HepG2 (cell line): ENCODE measurements around the gene DDN. TPM values are rescaled to one million over a fixed set of nuclear protein-coding genes. Genes with fewer than 3 reads are reported as not detected.

Experiments
- ATF7-NPFF ChIP-seq: sonication (generic); formaldehyde crosslinking; IDR thresholded peaks from 2 replicates; pipeline ENCODE4 v1.8.1; 2023; ENCODE audit warnings: mild to moderate bottlenecking, low read depth, missing genetic modification reagents, moderate library complexity
- IRX3 ChIP-seq: sonication (generic); formaldehyde crosslinking; IDR thresholded peaks from 2 replicates; pipeline ENCODE4 v1.8.1; 2023; ENCODE audit warnings: mild to moderate bottlenecking, low read depth, missing genetic modification reagents, borderline replicate concordance
- JUN ChIP-seq: sonication (generic); formaldehyde crosslinking; IDR thresholded peaks from 2 replicates; pipeline ENCODE4 v1.4.0; 2020; ENCODE audit warnings: mild to moderate bottlenecking, missing genetic modification reagents
- MATR3 ChIP-seq: sonication (generic); formaldehyde crosslinking; IDR thresholded peaks from 2 replicates; pipeline ENCODE4 v1.4.0; 2020; ENCODE audit warnings: missing genetic modification reagents
- MIER3 ChIP-seq: IDR thresholded peaks from 2 replicates; pipeline ENCODE4 v1.6.1; 2016; ENCODE audit warnings: missing compliant biosample characterization, borderline replicate concordance
- MTF2 ChIP-seq: sonication (generic); formaldehyde crosslinking; IDR thresholded peaks from 2 replicates; pipeline ENCODE4 v1.5.0; 2020; ENCODE audit warnings: missing genetic modification reagents, borderline replicate concordance
- MYPOP ChIP-seq: sonication (generic); formaldehyde crosslinking; IDR thresholded peaks from 2 replicates; pipeline ENCODE4 v1.8.1; 2023; ENCODE audit warnings: mild to moderate bottlenecking, moderate library complexity, missing genetic modification reagents
- NONO ChIP-seq, 2 experiments: fragments of 450-650 bp in 1 of 2; sonication (generic) in 1 of 2; formaldehyde crosslinking in 1 of 2; IDR thresholded peaks in 1 of 2; conservative IDR thresholded peaks in 1 of 2; 2 replicates each; pipeline versions ENCODE4 v1.6.1 to v1.8.0; 2017 to 2022; ENCODE audit warnings: mild to moderate bottlenecking in 1 of 2, missing genetic modification reagents in 1 of 2, moderate library complexity in 1 of 2
- PTBP1 ChIP-seq: fragments of 200-400 bp; formaldehyde crosslinking; IDR thresholded peaks from 2 replicates; pipeline ENCODE4 v1.6.1; 2018; ENCODE audit warnings: low read length, low read depth; ENCODE audit not compliant: poor library complexity, severe bottlenecking
- SRY ChIP-seq: sonication (generic); formaldehyde crosslinking; IDR thresholded peaks from 2 replicates; pipeline ENCODE4 v1.8.0; 2022; ENCODE audit warnings: mild to moderate bottlenecking, missing genetic modification reagents
- ZBTB10 ChIP-seq: sonication (generic); formaldehyde crosslinking; IDR thresholded peaks from 2 replicates; pipeline ENCODE4 v1.4.0; 2020; ENCODE audit warnings: missing genetic modification reagents, borderline replicate concordance
- ZNF20 ChIP-seq: sonication (generic); formaldehyde crosslinking; IDR thresholded peaks from 2 replicates; pipeline ENCODE4 v1.4.0; 2020; ENCODE audit warnings: mild to moderate bottlenecking, moderate library complexity, missing genetic modification reagents
- ZNF280B ChIP-seq: sonication (generic); formaldehyde crosslinking; IDR thresholded peaks from 2 replicates; pipeline ENCODE4 v1.5.0; 2020; ENCODE audit warnings: missing genetic modification reagents, mild to moderate bottlenecking, borderline replicate concordance
- ZNF749 ChIP-seq: sonication (generic); formaldehyde crosslinking; IDR thresholded peaks from 2 replicates; pipeline ENCODE4 v1.8.0; 2022; ENCODE audit warnings: mild to moderate bottlenecking, missing genetic modification reagents, moderate library complexity, borderline replicate concordance
- ZNF766 ChIP-seq: sonication (generic); formaldehyde crosslinking; IDR thresholded peaks from 2 replicates; pipeline ENCODE4 v1.5.0; 2020; ENCODE audit warnings: missing genetic modification reagents, borderline replicate concordance
- ZNF775 ChIP-seq: sonication (generic); formaldehyde crosslinking; IDR thresholded peaks from 2 replicates; pipeline ENCODE4 v1.4.0; 2020; ENCODE audit warnings: missing genetic modification reagents, mild to moderate bottlenecking, moderate library complexity, borderline replicate concordance
- ZSCAN12 ChIP-seq: sonication (generic); formaldehyde crosslinking; IDR thresholded peaks from 2 replicates; pipeline ENCODE4 v1.9.0; 2021; ENCODE audit warnings: mild to moderate bottlenecking, missing genetic modification reagents
- ZSCAN9 ChIP-seq: IDR thresholded peaks from 2 replicates; pipeline ENCODE4 v1.6.1; 2016; ENCODE audit warnings: borderline replicate concordance
- polyA plus RNA-seq, 8 experiments: library from polyadenylated mRNA; depleted of rRNA in 3 of 8; stranded (reverse) in 7 of 8; unstranded in 1 of 8; fragments of >200 nt; fragmentation: Illumina TruSeq in 4 of 8; extraction: Trizol in 4 of 8; gene quantifications; 2 replicates each; pipeline versions ENCODE4 v1.2.1 to v1.2.3, GENCODE V29; 2011 to 2016; ENCODE audit warnings: low read depth in 4 of 8, missing spikeins in 1 of 8, mixed read lengths in 1 of 8; ENCODE audit not compliant: insufficient read depth in 1 of 8
- total RNA-seq, 5 experiments: library from RNA; depleted of rRNA; stranded (reverse); fragments of >200 nt; fragmentation: Illumina TruSeq; extraction: Trizol; gene quantifications; 2 replicates each; pipeline ENCODE4 v1.2.3, GENCODE V29; 2016; ENCODE audit warnings: low read depth in 1 of 5
- TF ChIP-seq, protein P1 (sequence below): sonication (generic); formaldehyde crosslinking; IDR thresholded peaks from 2 replicates; pipeline ENCODE4 v1.5.0; 2020; ENCODE audit warnings: mild to moderate bottlenecking, missing genetic modification reagents

The DDN gene
- total and polyA plus RNA-seq, 2 of the 13 experiments (the other 11 are each of a cell fraction or from before 2014, with no cell fraction given) = 0.24 to 0.53 TPM

GRCh38 chr12:48957141-48958048, 41.8 kb downstream of the DDN start, which contains the start of gene ARF3 (continued):
- TF ChIP-seq ATF7-NPFF (CRISPR knock-in tag) (0 out of 2 replicates have a peak, but pooled peaks have one; percentile 60), ZBTB10 (CRISPR knock-in tag) (no peak), JUN (0 out of 2 replicates have a peak, but pooled peaks have one; percentile 39), MATR3 (no peak), MIER3 (CRISPR knock-in tag) (0 out of 2 replicates have a peak, but pooled peaks have one; percentile 39), IRX3 (CRISPR knock-in tag) (no peak), MYPOP (no peak; the same call in 1 of the 2 replicates), ZSCAN9 (CRISPR knock-in tag) (peak; percentile 44; the same call in 1 of the 2 replicates), PTBP1 (peak; percentile 64), SRY (CRISPR knock-in tag) (0 out of 2 replicates have a peak, but pooled peaks have one; percentile 41), ZNF280B (CRISPR knock-in tag) (peak; percentile 70; the same call in 1 of the 2 replicates), ZNF766 (no peak), ZSCAN12 (no peak), ZNF775 (CRISPR knock-in tag) (no peak), NONO (IDR thresholded peaks at IDR 0.05) (no peak), NONO (CRISPR knock-in tag; conservative IDR thresholded peaks at IDR 0.05) (peak; percentile 84), ZNF20 (CRISPR knock-in tag) (no peak), ZNF749 (CRISPR knock-in tag) (no peak; the same call in 1 of the 2 replicates), MTF2 (CRISPR knock-in tag) (no peak)
- TF ChIP-seq, protein P1, sequence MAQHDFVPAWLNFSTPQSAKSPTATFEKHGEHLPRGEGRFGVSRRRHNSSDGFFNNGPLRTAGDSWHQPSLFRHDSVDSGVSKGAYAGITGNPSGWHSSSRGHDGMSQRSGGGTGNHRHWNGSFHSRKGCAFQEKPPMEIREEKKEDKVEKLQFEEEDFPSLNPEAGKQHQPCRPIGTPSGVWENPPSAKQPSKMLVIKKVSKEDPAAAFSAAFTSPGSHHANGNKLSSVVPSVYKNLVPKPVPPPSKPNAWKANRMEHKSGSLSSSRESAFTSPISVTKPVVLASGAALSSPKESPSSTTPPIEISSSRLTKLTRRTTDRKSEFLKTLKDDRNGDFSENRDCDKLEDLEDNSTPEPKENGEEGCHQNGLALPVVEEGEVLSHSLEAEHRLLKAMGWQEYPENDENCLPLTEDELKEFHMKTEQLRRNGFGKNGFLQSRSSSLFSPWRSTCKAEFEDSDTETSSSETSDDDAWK (CRISPR knock-in tag) = no peak
